ENCODE measurements around the gene WFDC2.

DNA sequence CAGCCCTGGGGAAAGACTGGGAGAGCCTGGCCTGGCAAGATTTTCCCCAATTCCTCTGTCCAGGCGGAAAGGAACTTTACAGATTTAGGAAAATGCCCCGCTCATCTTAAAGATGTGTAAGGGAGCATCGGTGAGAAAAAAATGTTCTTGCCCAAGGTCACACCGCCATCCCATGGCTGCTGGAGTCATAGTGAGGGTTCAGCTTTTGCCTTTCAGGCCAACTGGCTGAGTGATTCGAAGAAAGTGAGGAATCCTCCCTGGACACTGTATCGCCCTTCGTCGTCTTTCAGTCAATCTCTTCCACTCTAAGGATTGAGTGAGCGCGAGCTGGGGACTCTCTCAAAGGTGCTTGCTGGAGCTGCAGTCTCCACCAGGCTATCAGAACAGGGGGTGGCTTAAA lies 1.4 kb downstream of the WFDC2 start:
- TF ChIP-seq ZNF341 (tag by site-specific recombination; IDR thresholded peaks at IDR 0.05; ENCODE audit: low read depth) (no peak), ZNF157 (tag by site-specific recombination; IDR thresholded peaks at IDR 0.05) (no peak), TCF7L2 (IDR thresholded peaks at IDR 0.05; ENCODE audit: borderline replicate concordance, low read depth, low read length) (no peak), CTCF (tag by site-specific recombination; IDR thresholded peaks at IDR 0.05) (no peak), ZNF335 (tag by site-specific recombination; conservative IDR thresholded peaks at IDR 0.05) (no peak), ZNF473 (tag by site-specific recombination; IDR thresholded peaks at IDR 0.05) (no peak), ZNF561 (tag by site-specific recombination; IDR thresholded peaks at IDR 0.05; ENCODE audit: borderline replicate concordance) (no peak), ZNF274 (IDR thresholded peaks at IDR 0.05; ENCODE audit: low read length) (no peak), ZNF274 (tag by site-specific recombination; IDR thresholded peaks at IDR 0.05; ENCODE audit: borderline replicate concordance) (no peak)
- TF ChIP-seq, protein P1, sequence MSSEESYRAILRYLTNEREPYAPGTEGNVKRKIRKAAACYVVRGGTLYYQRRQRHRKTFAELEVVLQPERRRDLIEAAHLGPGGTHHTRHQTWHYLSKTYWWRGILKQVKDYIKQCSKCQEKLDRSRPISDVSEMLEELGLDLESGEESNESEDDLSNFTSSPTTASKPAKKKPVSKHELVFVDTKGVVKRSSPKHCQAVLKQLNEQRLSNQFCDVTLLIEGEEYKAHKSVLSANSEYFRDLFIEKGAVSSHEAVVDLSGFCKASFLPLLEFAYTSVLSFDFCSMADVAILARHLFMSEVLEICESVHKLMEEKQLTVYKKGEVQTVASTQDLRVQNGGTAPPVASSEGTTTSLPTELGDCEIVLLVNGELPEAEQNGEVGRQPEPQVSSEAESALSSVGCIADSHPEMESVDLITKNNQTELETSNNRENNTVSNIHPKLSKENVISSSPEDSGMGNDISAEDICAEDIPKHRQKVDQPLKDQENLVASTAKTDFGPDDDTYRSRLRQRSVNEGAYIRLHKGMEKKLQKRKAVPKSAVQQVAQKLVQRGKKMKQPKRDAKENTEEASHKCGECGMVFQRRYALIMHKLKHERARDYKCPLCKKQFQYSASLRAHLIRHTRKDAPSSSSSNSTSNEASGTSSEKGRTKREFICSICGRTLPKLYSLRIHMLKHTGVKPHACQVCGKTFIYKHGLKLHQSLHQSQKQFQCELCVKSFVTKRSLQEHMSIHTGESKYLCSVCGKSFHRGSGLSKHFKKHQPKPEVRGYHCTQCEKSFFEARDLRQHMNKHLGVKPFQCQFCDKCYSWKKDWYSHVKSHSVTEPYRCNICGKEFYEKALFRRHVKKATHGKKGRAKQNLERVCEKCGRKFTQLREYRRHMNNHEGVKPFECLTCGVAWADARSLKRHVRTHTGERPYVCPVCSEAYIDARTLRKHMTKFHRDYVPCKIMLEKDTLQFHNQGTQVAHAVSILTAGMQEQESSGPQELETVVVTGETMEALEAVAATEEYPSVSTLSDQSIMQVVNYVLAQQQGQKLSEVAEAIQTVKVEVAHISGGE (tag by site-specific recombination; conservative IDR thresholded peaks at IDR 0.05; ENCODE audit: low read depth) = no peak
- TF ChIP-seq, protein P2, sequence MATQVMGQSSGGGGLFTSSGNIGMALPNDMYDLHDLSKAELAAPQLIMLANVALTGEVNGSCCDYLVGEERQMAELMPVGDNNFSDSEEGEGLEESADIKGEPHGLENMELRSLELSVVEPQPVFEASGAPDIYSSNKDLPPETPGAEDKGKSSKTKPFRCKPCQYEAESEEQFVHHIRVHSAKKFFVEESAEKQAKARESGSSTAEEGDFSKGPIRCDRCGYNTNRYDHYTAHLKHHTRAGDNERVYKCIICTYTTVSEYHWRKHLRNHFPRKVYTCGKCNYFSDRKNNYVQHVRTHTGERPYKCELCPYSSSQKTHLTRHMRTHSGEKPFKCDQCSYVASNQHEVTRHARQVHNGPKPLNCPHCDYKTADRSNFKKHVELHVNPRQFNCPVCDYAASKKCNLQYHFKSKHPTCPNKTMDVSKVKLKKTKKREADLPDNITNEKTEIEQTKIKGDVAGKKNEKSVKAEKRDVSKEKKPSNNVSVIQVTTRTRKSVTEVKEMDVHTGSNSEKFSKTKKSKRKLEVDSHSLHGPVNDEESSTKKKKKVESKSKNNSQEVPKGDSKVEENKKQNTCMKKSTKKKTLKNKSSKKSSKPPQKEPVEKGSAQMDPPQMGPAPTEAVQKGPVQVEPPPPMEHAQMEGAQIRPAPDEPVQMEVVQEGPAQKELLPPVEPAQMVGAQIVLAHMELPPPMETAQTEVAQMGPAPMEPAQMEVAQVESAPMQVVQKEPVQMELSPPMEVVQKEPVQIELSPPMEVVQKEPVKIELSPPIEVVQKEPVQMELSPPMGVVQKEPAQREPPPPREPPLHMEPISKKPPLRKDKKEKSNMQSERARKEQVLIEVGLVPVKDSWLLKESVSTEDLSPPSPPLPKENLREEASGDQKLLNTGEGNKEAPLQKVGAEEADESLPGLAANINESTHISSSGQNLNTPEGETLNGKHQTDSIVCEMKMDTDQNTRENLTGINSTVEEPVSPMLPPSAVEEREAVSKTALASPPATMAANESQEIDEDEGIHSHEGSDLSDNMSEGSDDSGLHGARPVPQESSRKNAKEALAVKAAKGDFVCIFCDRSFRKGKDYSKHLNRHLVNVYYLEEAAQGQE (tag by site-specific recombination; IDR thresholded peaks at IDR 0.05) = no peak
